Endothelial cell of hepatic sinusoid (primary cell): Measurements from ENCODE around the gene CCDC127.
"Not testable (repeated sequence)": the region's sequence is repeated elsewhere in the genome, so short reads cannot be mapped to it uniquely, and the experiment has no call there.

ENCODE experiments used
- in situ Hi-C: cut with HindIII; loops from 2 replicates; pipeline ENCODE4 v1.10.0; 2017; ENCODE audit warnings: low sequenced_read_pairs

CCDC127 gene

GRCh38 chr5:217494-218456, at the start of gene CCDC127, which contains the start of gene SDHA:
Gene CCDC127 (minus strand): TSS chr5:218153. CDS start chr5:216849, 1,304 bp downstream.
Gene SDHA (plus strand): TSS chr5:218320. CDS start chr5:218356, 36 bp downstream.
- in situ Hi-C loops: not testable (repeated sequence)

- in situ Hi-C loops: no loop called here
These were observed 49.8 kb upstream of the CCDC127 start for GRCh38 chr5:267716-268115.

GRCh38 chr5:266311-267026, 48.5 kb upstream of the CCDC127 start:
- in situ Hi-C loops: not testable (repeated sequence)

GRCh38 chr5:264338-264737, 46.4 kb upstream of the CCDC127 start:
- in situ Hi-C loops: no loop called here

GRCh38 chr5:263275-263974, 45.5 kb upstream of the CCDC127 start:
- in situ Hi-C loops: not testable (repeated sequence)

GRCh38 chr5:257148-257547, 39.2 kb upstream of the CCDC127 start:
- in situ Hi-C loops: no loop called here

- in situ Hi-C loops: not testable (repeated sequence)
These were observed 38.4 kb upstream of the CCDC127 start for GRCh38 chr5:256347-256746.

- in situ Hi-C loops: not testable (repeated sequence)
These were observed 37.2 kb upstream of the CCDC127 start for GRCh38 chr5:255116-255515.

GRCh38 chr5:254322-254721, 36.4 kb upstream of the CCDC127 start:
- in situ Hi-C loops: not testable (repeated sequence)

GRCh38 chr5:252546-252945, 34.6 kb upstream of the CCDC127 start:
- in situ Hi-C loops: no loop called here

GRCh38 chr5:251975-252374, 34.0 kb upstream of the CCDC127 start:
- in situ Hi-C loops: not testable (repeated sequence)

GRCh38 chr5:251538-251937, 33.6 kb upstream of the CCDC127 start:
- in situ Hi-C loops: not testable (repeated sequence)

- in situ Hi-C loops: not testable (repeated sequence)
These were observed 33.1 kb upstream of the CCDC127 start for GRCh38 chr5:251016-251415.

GRCh38 chr5:250396-250795, 32.4 kb upstream of the CCDC127 start:
- in situ Hi-C loops: not testable (repeated sequence)

- in situ Hi-C loops: not testable (repeated sequence)
These were observed 27.8 kb upstream of the CCDC127 start for GRCh38 chr5:245717-246116.

GRCh38 chr5:243683-244367, 25.9 kb upstream of the CCDC127 start:
- in situ Hi-C loops: not testable (repeated sequence)

GRCh38 chr5:241045-241669, 23.2 kb upstream of the CCDC127 start:
- in situ Hi-C loops: not testable (repeated sequence)

GRCh38 chr5:240550-240949, 22.6 kb upstream of the CCDC127 start:
- in situ Hi-C loops: not testable (repeated sequence)

GRCh38 chr5:237931-238330, 20.0 kb upstream of the CCDC127 start:
- in situ Hi-C loops: not testable (repeated sequence)

- in situ Hi-C loops: not testable (repeated sequence)
These were observed 17.6 kb upstream of the CCDC127 start for GRCh38 chr5:235527-235926.
